GM10248 (cell line): ENCODE results near the gene LANCL2.
"Not testable (repeated sequence)": the region's sequence is repeated elsewhere in the genome, so short reads cannot be mapped to it uniquely, and the experiment has no call there.

Experiments
- CTCF ChIA-PET: fragments of 300-600 bp; sonication (Branson Sonifier 250); formaldehyde crosslinking; extraction: SDS; loops from one replicate; lab custom pipeline; 2021; ENCODE audit warnings: antibody characterized with exemption; lab: Yijun Ruan, JAX
- POLR2A ChIA-PET: fragments of 350-650 bp; sonication (Branson Sonifier 250); formaldehyde crosslinking; extraction: SDS; loops from one replicate; lab custom pipeline; 2020; ENCODE audit warnings: antibody characterized with exemption; lab: Yijun Ruan, JAX
- DNase-seq: peaks from one replicate; pipeline ENCODE4 v3.0.0; 2012; ENCODE audit errors: extremely low spot score
- CTCF ChIP-seq: IDR thresholded peaks from 2 replicates; pipeline ENCODE4 v1.5.1; 2012; ENCODE audit warnings: mild to moderate bottlenecking, low read depth; ENCODE audit errors: extremely low read depth, missing control alignments, control extremely low read depth

Gene LANCL2

GRCh38 chr7:55351263-55351662, 13.9 kb upstream of the LANCL2 start:
- POLR2A ChIA-PET = no interaction called here
- CTCF ChIA-PET = interaction anchor here (0.9 to 1.5 kb wide), 2 partner anchors 14 to 42 kb away, joined by 3 read pairs; no protein-coding TSS in a partner anchor
- TF ChIP-seq CTCF = no peak
- no peak for DNase-seq

- POLR2A ChIA-PET, CTCF ChIA-PET, DNase-seq: not testable (repeated sequence)
These were observed 12.2 kb upstream of the LANCL2 start for GRCh38 chr7:55352947-55353273.

- TF ChIP-seq CTCF = no peak
- POLR2A ChIA-PET = no interaction called here
- CTCF ChIA-PET = interaction anchor here (1.2 kb wide), 1 partner anchor 16 kb away, joined by 3 read pairs; no protein-coding TSS in a partner anchor
- no peak for DNase-seq
These were observed 4.7 kb upstream of the LANCL2 start for GRCh38 chr7:55360486-55360885.

GRCh38 chr7:55361560-55361959, 3.6 kb upstream of the LANCL2 start:
- CTCF ChIA-PET = no interaction called here
- no peak for TF ChIP-seq CTCF
- DNase-seq = no peak
- POLR2A ChIA-PET = no interaction called here

- DNase-seq = no peak
- CTCF ChIA-PET = interaction anchor here (1.1 kb wide), 1 partner anchor 83 kb away, joined by 4 read pairs; no protein-coding TSS in a partner anchor
- POLR2A ChIA-PET = no interaction called here
- no peak for TF ChIP-seq CTCF
These were observed 2.2 kb upstream of the LANCL2 start for GRCh38 chr7:55362927-55363326.

GRCh38 chr7:55363386-55364170, 1.6 kb upstream of the LANCL2 start:
- no peak for DNase-seq
- ChIA-PET CTCF (interaction anchor here (0.7 to 1.6 kb wide), 4 partner anchors 9 to 108 kb away, joined by 3 to 5 read pairs (median 4); no protein-coding TSS in a partner anchor), POLR2A (no interaction called here)
- no peak for TF ChIP-seq CTCF
